ENCODE results near the gene HMOX2.

The HMOX2 gene, protein sequence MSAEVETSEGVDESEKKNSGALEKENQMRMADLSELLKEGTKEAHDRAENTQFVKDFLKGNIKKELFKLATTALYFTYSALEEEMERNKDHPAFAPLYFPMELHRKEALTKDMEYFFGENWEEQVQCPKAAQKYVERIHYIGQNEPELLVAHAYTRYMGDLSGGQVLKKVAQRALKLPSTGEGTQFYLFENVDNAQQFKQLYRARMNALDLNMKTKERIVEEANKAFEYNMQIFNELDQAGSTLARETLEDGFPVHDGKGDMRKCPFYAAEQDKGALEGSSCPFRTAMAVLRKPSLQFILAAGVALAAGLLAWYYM

DNA sequence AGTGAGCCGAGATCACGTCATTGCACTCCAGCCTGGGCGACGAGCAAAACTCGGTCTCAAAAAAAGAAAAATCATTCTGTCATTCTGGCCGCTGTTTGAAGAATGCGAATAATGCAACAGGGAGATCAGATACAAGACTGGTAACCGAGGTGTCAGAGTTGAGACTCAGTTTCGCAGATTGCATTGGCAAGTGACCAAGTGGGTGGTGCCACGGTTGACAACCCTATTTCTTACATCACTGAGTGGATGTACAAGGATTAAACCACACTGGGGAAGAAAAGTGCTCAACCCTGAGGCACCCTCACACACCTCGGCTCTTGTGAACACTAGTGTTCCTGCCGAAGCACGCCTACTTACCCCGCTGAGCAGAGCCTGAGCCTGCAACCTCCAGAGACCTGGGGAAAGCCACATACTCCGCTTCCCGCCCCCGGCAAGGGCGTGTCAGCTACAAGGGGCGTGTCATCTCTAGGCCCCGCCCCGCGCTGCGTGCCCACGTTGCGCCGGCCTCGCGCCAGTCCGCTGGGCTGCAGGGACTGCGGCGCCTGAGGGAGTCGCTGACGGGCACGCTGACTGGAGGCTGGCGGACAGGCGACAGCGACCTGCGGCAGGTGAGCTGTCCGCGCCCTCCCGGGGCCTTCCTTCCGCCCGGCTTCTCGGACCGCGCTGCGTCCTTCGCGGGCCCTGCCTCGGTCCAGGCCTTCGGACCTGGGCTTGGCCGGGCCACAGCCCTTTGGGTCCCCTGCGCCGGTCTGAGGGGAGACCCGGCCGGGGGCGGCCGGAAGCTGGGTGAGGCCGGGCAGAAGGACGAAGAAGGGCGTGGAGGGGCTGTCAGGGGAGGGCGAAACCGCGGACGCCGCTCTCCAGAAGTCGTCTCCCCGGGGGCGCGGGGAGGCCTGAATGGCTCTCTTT is at the start of gene HMOX2:
HMOX2 (plus strand) TSS at position 519 of the 909 bp plus-strand sequence. CDS start 29,127 bp downstream, outside the sequence.
- Histone ChIP-seq H2AFZ (ENCODE audit: low read depth, low read length) (0 out of 2 replicates have a peak within 1 kb of the TSS, but pooled peaks have one; percentile 13), H3K9ac (ENCODE audit: low read length) (peak within 1 kb of the TSS; percentile 85), H3K4me1 (ENCODE audit: low read length) (peaks cover 24% of the 10 kb centered on the region), H3K36me3 (replicated peaks; ENCODE audit: low read depth, low read length) (peaks cover 7% of the 10 kb centered on the region), H4K20me1 (ENCODE audit: insufficient read depth, low read length) (no peaks in the 10 kb centered on the region), H3K27ac (ENCODE audit: low read length) (peak within 1 kb of the TSS; percentile 71), H3K79me2 (ENCODE audit: low read length) (peaks cover 67% of the 10 kb centered on the region), H3K4me2 (ENCODE audit: low read length) (peak within 1 kb of the TSS; percentile 82), H3K27me3 (ENCODE audit: low read depth, low read length) (no peaks in the 10 kb centered on the region), H3K9me3 (ENCODE audit: insufficient read depth, low read length) (no peaks in the 10 kb centered on the region), H3K4me3 (ENCODE audit: low read length) (peak within 1 kb of the TSS; percentile 83)
- no peak for TF ChIP-seq EZH2phosphoT487 (IDR thresholded peaks at IDR 0.05; ENCODE audit: low read depth)
- TF ChIP-seq, protein P1, sequence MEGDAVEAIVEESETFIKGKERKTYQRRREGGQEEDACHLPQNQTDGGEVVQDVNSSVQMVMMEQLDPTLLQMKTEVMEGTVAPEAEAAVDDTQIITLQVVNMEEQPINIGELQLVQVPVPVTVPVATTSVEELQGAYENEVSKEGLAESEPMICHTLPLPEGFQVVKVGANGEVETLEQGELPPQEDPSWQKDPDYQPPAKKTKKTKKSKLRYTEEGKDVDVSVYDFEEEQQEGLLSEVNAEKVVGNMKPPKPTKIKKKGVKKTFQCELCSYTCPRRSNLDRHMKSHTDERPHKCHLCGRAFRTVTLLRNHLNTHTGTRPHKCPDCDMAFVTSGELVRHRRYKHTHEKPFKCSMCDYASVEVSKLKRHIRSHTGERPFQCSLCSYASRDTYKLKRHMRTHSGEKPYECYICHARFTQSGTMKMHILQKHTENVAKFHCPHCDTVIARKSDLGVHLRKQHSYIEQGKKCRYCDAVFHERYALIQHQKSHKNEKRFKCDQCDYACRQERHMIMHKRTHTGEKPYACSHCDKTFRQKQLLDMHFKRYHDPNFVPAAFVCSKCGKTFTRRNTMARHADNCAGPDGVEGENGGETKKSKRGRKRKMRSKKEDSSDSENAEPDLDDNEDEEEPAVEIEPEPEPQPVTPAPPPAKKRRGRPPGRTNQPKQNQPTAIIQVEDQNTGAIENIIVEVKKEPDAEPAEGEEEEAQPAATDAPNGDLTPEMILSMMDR (IDR thresholded peaks at IDR 0.05; ENCODE audit: low read depth, low read length): peak; percentile 23; the same call in 1 of the 2 replicates

DNA sequence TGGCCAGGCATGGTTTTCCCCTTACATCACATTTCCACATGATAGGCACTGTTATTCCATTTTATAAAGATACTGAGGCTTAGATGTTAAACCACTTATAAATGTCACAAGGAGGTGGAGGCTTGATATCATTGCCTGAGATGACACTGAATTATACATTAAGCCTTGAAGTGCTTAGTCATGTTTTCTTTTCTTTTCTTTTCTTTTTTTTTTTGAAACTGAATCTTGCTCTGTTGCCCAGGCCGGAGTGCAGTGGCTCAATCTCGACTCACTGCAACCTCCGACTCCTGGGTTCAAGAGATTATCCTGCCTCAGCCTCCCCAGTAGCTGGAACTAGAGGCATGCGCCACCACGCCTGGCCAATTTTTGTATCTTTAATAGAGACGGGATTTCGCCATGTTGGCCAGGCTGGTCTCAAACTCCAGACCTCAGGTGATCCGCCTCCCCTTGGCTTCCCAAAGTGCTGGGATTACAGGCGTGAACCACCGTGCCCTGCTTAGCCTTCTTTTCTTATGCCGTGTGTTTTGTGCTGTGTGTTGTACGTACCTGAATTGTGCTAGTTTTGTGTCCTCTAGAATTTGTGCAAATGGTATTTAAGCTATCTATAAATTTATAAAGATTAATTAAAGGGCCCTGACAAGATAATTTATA is 49.4 kb upstream of the HMOX2 start:
- H2AFZ ChIP-seq (ENCODE audit: low read depth, low read length): no peak overlapping the region
- H3K4me2 ChIP-seq (ENCODE audit: low read length): peak overlapping the region; percentile 81
- H3K9ac ChIP-seq (ENCODE audit: low read length): peak overlapping the region; percentile 92
- H3K27me3 ChIP-seq (ENCODE audit: low read depth, low read length): no peaks in the 10 kb centered on the region
- no peaks in the 10 kb centered on the region for H4K20me1 ChIP-seq (ENCODE audit: insufficient read depth, low read length)
- peak overlapping the region; percentile 96 for H3K4me3 ChIP-seq (ENCODE audit: low read length)
- no peaks in the 10 kb centered on the region for H3K9me3 ChIP-seq (ENCODE audit: insufficient read depth, low read length)
- peaks cover 9% of the 10 kb centered on the region for H3K36me3 ChIP-seq (replicated peaks; ENCODE audit: low read depth, low read length)
- peaks cover 14% of the 10 kb centered on the region for H3K4me1 ChIP-seq (ENCODE audit: low read length)
- TF ChIP-seq, protein P1 (IDR thresholded peaks at IDR 0.05; ENCODE audit: low read depth, low read length): no peak
- TF ChIP-seq EZH2phosphoT487 (IDR thresholded peaks at IDR 0.05; ENCODE audit: low read depth): no peak
- no peak overlapping the region for H3K27ac ChIP-seq (ENCODE audit: low read length)
- H3K79me2 ChIP-seq (ENCODE audit: low read length): peaks cover 62% of the 10 kb centered on the region

DNA sequence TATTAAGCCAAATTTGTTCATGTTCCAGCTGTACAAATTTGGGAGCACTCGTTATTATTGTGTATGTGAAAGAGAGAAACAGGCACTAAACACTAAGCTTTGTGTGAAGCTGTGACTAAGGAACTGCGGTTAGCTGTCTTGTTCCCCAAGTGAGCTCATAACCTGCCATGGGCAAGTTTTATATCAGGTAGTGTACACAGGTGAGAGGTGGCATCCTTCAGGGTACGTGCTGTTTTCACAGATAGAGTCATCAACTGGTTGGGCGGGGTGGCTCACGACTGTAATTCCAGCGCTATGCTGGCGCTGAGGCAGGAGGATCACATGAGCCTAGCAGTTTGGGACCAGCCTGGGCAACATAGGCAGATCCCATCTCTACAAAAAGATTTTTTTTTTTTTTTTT is 47.7 kb upstream of the HMOX2 start:
- Histone ChIP-seq H4K20me1 (ENCODE audit: insufficient read depth, low read length) (no peaks in the 10 kb centered on the region), H3K27me3 (ENCODE audit: low read depth, low read length) (no peaks in the 10 kb centered on the region), H3K4me1 (ENCODE audit: low read length) (peaks cover 14% of the 10 kb centered on the region), H3K4me3 (ENCODE audit: low read length) (no peak overlapping the region), H3K27ac (ENCODE audit: low read length) (no peak overlapping the region), H3K9ac (ENCODE audit: low read length) (no peak overlapping the region), H3K4me2 (ENCODE audit: low read length) (no peak overlapping the region), H3K36me3 (replicated peaks; ENCODE audit: low read depth, low read length) (peaks cover 11% of the 10 kb centered on the region), H3K9me3 (ENCODE audit: insufficient read depth, low read length) (no peaks in the 10 kb centered on the region), H2AFZ (ENCODE audit: low read depth, low read length) (no peak overlapping the region), H3K79me2 (ENCODE audit: low read length) (peaks cover 67% of the 10 kb centered on the region)
- TF ChIP-seq, protein P1 (IDR thresholded peaks at IDR 0.05; ENCODE audit: low read depth, low read length): no peak
- TF ChIP-seq EZH2phosphoT487 (IDR thresholded peaks at IDR 0.05; ENCODE audit: low read depth): no peak

Measured in OCI-LY3 (cell line).